SK-N-SH (cell line): ENCODE data around the gene BRI3. TPM values are rescaled to one million over a fixed set of nuclear protein-coding genes. Genes with fewer than 3 reads are reported as not detected.

Experiments used
- CTCF ChIA-PET: fragments of 300-600, 350-600 bp; formaldehyde crosslinking; extraction: SDS; loops from one replicate; lab custom pipeline; 2021; lab: Yijun Ruan, JAX
- POLR2A ChIA-PET: fragments of 350-600 bp; sonication (Branson Sonifier 250); formaldehyde crosslinking; extraction: SDS; loops from one replicate; lab custom pipeline; 2020; ENCODE audit warnings: antibody characterized with exemption, inconsistent platforms; lab: Yijun Ruan, JAX
- DNase-seq: peaks from one replicate; pipeline ENCODE4 v3.0.0; 2012
- H2AFZ ChIP-seq: fragments of 200-600 bp; sonication (generic); 2 replicates; pipeline ENCODE4 v1.8.1; 2016; ENCODE audit warnings: antibody characterized with exemption, mild to moderate bottlenecking, low read depth
- H3F3A ChIP-seq: fragments of 200-600 bp; sonication (generic); replicated peaks from 2 replicates; pipeline ENCODE3; 2016; ENCODE audit warnings: antibody characterized with exemption, mild to moderate bottlenecking; ENCODE audit not compliant: insufficient read depth
- H3K27ac ChIP-seq, 2 experiments: fragments of 200-500 bp in 1 of 2; fragments of 200-600 bp in 1 of 2; sonication (Bioruptor generic) in 1 of 2; sonication (generic), shearing (Covaris generic) in 1 of 2; 2 replicates each; pipeline versions ENCODE4 v1.5.1 to v1.6.1; 2014 to 2016; ENCODE audit warnings: low read depth in 2 of 2, inconsistent platforms in 1 of 2, low read length in 1 of 2, mild to moderate bottlenecking in 1 of 2, mixed read lengths in 1 of 2
- H3K27me3 ChIP-seq: fragments of 200-600 bp; sonication (generic), shearing (Covaris generic); 2 replicates; pipeline ENCODE4 v1.6.1; 2016; ENCODE audit warnings: mixed run types; ENCODE audit not compliant: insufficient read depth
- H3K36me3 ChIP-seq, 2 experiments: fragments of 200-500 bp in 1 of 2; fragments of 200-600 bp in 1 of 2; sonication (Bioruptor generic) in 1 of 2; sonication (generic) in 1 of 2; replicated peaks in 1 of 2; 2 replicates each; pipeline versions ENCODE3 to v1.5.1; 2014 to 2016; ENCODE audit warnings: low read length in 1 of 2, mild to moderate bottlenecking in 1 of 2; ENCODE audit not compliant: insufficient read depth in 2 of 2, control insufficient read depth in 1 of 2
- H3K4me1 ChIP-seq, 2 experiments: fragments of 200-500 bp in 1 of 2; fragments of 200-600 bp in 1 of 2; sonication (Bioruptor generic) in 1 of 2; sonication (generic), shearing (Covaris generic) in 1 of 2; 2 replicates each; pipeline versions ENCODE4 v1.5.1 to v1.6.1; 2014 to 2016; ENCODE audit warnings: low read depth in 1 of 2, low read length in 1 of 2, mixed run types in 1 of 2; ENCODE audit not compliant: insufficient read depth in 2 of 2, control insufficient read depth in 1 of 2
- H3K4me2 ChIP-seq: fragments of 200-600 bp; sonication (generic), shearing (Covaris generic); 2 replicates; pipeline ENCODE4 v1.6.1; 2017; ENCODE audit warnings: mixed run types
- H3K4me3 ChIP-seq, 2 experiments: fragments of 200-500 bp in 1 of 2; fragments of 200-600 bp in 1 of 2; sonication (Bioruptor generic) in 1 of 2; sonication (generic), shearing (Covaris generic) in 1 of 2; 2 replicates each; pipeline versions ENCODE4 v1.5.1 to v1.8.1; 2014 to 2016; ENCODE audit warnings: low read depth in 2 of 2, inconsistent platforms in 1 of 2, low read length in 1 of 2, mild to moderate bottlenecking in 1 of 2, mixed read lengths in 1 of 2, moderate library complexity in 1 of 2
- H3K79me2 ChIP-seq: fragments of 200-600 bp; sonication (generic); 2 replicates; pipeline ENCODE4 v1.8.1; 2017; ENCODE audit warnings: mild to moderate bottlenecking; ENCODE audit not compliant: insufficient read depth
- H3K9ac ChIP-seq: fragments of 200-600 bp; sonication (generic); 2 replicates; pipeline ENCODE4 v1.6.1; 2017; ENCODE audit warnings: mixed run types
- H3K9me2 ChIP-seq: fragments of 200-600 bp; sonication (generic); 2 replicates; pipeline ENCODE4 v1.6.1; 2017; ENCODE audit warnings: mixed run types
- H3K9me3 ChIP-seq: fragments of 200-600 bp; sonication (generic); 2 replicates; pipeline ENCODE4 v1.6.1; 2017; ENCODE audit warnings: mixed run types, mild to moderate bottlenecking, moderate library complexity
- H4K20me1 ChIP-seq: fragments of 200-600 bp; sonication (generic); 2 replicates; pipeline ENCODE4 v1.6.1; 2017; ENCODE audit warnings: mild to moderate bottlenecking, mixed run types; ENCODE audit not compliant: insufficient read depth
- EP300 ChIP-seq, 2 experiments: IDR thresholded peaks; 2 replicates each; pipeline versions ENCODE4 v1.4.0 to v1.6.1; 2012; ENCODE audit warnings: borderline replicate concordance in 1 of 2, low read depth in 1 of 2, low read length in 1 of 2
- FOXM1 ChIP-seq: IDR thresholded peaks from 2 replicates; pipeline ENCODE4 v1.4.0; 2012; ENCODE audit warnings: low read depth, mild to moderate bottlenecking
- MEF2A ChIP-seq: IDR thresholded peaks from 2 replicates; pipeline ENCODE4 v1.4.0; 2012; ENCODE audit warnings: low read depth, borderline replicate concordance
- MXI1 ChIP-seq: IDR thresholded peaks from 2 replicates; pipeline ENCODE4 v1.6.1; 2012; ENCODE audit warnings: mild to moderate bottlenecking, low read depth, low read length, improper control_type of control experiment
- NFIC ChIP-seq: IDR thresholded peaks from 2 replicates; pipeline ENCODE4 v1.4.0; 2012; ENCODE audit warnings: borderline replicate concordance
- POLR2AphosphoS5 ChIP-seq: IDR thresholded peaks from 2 replicates; pipeline ENCODE4 v1.6.1; 2012; ENCODE audit warnings: low read depth, low read length
- RCOR1 ChIP-seq: fragments of 150-350 bp; IDR thresholded peaks from 2 replicates; pipeline ENCODE4 v1.6.1; 2017; ENCODE audit warnings: antibody characterized with exemption, low read length
- RFX5 ChIP-seq: IDR thresholded peaks from 2 replicates; pipeline ENCODE4 v1.6.1; 2012; ENCODE audit warnings: mild to moderate bottlenecking, improper control_type of control experiment, low read length
- TAF1 ChIP-seq: IDR thresholded peaks from 2 replicates; pipeline ENCODE4 v1.6.1; 2012; ENCODE audit warnings: low read depth, mild to moderate bottlenecking, low read length, moderate library complexity, borderline replicate concordance
- TEAD4 ChIP-seq: IDR thresholded peaks from 2 replicates; pipeline ENCODE4 v1.4.0; 2012; ENCODE audit warnings: mild to moderate bottlenecking, borderline replicate concordance; ENCODE audit not compliant: insufficient read depth
- WGBS: methylation state at CpG from one replicate; pipeline ENCODE4 v1.1.6; 2017; ENCODE audit warnings: low lambda C conversion rate; 5-methylcytosine and 5-hydroxymethylcytosine counted together
- polyA plus RNA-seq, 3 experiments: library from polyadenylated mRNA; depleted of rRNA; stranded (reverse); fragments of >200 nt; gene quantifications; 2 replicates each; pipeline ENCODE4 v1.2.3, GENCODE V29; 2012
- TF ChIP-seq, protein P1 (sequence below): IDR thresholded peaks from 2 replicates; pipeline ENCODE4 v1.4.0; 2012; ENCODE audit warnings: low read depth, borderline replicate concordance
- TF ChIP-seq, protein P2 (sequence below): IDR thresholded peaks from 2 replicates; pipeline ENCODE4 v1.4.0; 2012; ENCODE audit warnings: low read depth, borderline replicate concordance
- TF ChIP-seq, protein P3 (sequence below): fragments of 200-600 bp; sonication (generic); IDR thresholded peaks from 2 replicates; pipeline ENCODE4 v1.6.1; 2017; ENCODE audit warnings: antibody characterized with exemption, mild to moderate bottlenecking, moderate library complexity
- TF ChIP-seq, protein P4 (sequence below): IDR thresholded peaks from 2 replicates; pipeline ENCODE4; 2012

BRI3 gene
- polyA plus RNA-seq, 1 of the 3 experiments (the other 2 are of a cell fraction) = 128 TPM

DNA sequence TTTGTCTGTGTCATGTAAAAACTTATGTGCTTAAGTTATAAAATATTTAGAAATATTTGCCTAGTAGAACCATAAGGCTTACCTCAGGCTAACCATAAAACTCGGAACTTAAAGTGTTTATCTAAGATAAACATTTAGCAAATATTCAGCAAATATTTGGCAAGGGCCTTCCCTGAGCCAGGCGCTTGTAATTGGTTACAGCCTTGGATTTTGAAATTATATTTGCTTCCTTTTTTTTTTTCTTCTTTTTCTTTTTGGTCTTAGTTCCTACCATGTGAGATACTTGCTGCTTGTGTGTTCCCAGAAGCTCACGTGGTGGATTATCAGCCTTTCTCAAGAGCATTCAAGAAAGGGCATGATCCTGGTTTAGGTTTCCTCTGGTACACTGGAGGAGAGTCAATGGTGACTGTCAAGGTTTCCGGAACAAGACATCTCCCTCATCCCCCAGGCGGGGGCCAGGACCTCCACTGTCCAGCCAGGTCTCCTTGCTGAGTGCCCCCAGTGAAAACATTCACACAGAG, 5.2 kb upstream of the BRI3 start (continued):
- TF ChIP-seq EP300 (IDR thresholded peaks at IDR 0.05; ENCODE audit: borderline replicate concordance in 1 of 2, low read depth in 1 of 2, low read length in 1 of 2) (no peak), MXI1 (no peak)

DNA sequence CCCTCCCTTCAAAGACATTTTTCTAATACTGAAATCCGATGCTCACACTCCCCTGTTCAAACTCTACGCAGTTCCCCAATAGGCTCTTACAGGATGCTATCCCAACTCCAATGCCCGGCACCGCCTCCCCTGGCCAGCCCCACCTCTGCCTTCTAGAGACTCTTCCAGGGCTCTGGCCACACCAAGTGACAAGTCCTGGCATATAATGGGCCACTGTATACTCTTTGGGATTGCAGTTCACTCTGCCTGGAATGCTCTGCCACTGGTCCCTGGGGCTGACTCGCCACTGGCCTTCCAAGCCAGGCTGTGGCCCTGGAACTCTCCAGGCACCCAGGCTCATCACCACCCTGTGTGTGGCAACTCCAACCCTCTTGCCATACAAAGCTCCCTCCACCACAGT, 3.1 kb upstream of the BRI3 start:
- 89% methylated on average over 5 of the region's 5 CpGs for WGBS
- peaks cover 6 to 30% of the 10 kb centered on the region in 2 experiments; a peak in 1 of 4 replicates for H3K4me1 ChIP-seq
- ChIA-PET CTCF (interaction anchor here (2.3 to 4.8 kb wide), 4 partner anchors 11 to 123 kb away, joined by 5 to 26 read pairs (median 14); partner anchors contain the start of gene BAIAP2L1), POLR2A (no interaction called here)
- TF ChIP-seq, protein P1, sequence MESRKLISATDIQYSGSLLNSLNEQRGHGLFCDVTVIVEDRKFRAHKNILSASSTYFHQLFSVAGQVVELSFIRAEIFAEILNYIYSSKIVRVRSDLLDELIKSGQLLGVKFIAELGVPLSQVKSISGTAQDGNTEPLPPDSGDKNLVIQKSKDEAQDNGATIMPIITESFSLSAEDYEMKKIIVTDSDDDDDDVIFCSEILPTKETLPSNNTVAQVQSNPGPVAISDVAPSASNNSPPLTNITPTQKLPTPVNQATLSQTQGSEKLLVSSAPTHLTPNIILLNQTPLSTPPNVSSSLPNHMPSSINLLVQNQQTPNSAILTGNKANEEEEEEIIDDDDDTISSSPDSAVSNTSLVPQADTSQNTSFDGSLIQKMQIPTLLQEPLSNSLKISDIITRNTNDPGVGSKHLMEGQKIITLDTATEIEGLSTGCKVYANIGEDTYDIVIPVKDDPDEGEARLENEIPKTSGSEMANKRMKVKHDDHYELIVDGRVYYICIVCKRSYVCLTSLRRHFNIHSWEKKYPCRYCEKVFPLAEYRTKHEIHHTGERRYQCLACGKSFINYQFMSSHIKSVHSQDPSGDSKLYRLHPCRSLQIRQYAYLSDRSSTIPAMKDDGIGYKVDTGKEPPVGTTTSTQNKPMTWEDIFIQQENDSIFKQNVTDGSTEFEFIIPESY = no peak
- no peak for TF ChIP-seq EP300 (IDR thresholded peaks at IDR 0.05; ENCODE audit: borderline replicate concordance in 1 of 2, low read depth in 1 of 2, low read length in 1 of 2)
- TF ChIP-seq, protein P2, sequence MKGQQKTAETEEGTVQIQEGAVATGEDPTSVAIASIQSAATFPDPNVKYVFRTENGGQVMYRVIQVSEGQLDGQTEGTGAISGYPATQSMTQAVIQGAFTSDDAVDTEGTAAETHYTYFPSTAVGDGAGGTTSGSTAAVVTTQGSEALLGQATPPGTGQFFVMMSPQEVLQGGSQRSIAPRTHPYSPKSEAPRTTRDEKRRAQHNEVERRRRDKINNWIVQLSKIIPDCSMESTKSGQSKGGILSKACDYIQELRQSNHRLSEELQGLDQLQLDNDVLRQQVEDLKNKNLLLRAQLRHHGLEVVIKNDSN = no peak
- TF ChIP-seq MEF2A = no peak
- TF ChIP-seq, protein P3, sequence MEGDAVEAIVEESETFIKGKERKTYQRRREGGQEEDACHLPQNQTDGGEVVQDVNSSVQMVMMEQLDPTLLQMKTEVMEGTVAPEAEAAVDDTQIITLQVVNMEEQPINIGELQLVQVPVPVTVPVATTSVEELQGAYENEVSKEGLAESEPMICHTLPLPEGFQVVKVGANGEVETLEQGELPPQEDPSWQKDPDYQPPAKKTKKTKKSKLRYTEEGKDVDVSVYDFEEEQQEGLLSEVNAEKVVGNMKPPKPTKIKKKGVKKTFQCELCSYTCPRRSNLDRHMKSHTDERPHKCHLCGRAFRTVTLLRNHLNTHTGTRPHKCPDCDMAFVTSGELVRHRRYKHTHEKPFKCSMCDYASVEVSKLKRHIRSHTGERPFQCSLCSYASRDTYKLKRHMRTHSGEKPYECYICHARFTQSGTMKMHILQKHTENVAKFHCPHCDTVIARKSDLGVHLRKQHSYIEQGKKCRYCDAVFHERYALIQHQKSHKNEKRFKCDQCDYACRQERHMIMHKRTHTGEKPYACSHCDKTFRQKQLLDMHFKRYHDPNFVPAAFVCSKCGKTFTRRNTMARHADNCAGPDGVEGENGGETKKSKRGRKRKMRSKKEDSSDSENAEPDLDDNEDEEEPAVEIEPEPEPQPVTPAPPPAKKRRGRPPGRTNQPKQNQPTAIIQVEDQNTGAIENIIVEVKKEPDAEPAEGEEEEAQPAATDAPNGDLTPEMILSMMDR = no peak
- TF ChIP-seq TEAD4 = no peak
- no peak for TF ChIP-seq NFIC
- TF ChIP-seq, protein P4, sequence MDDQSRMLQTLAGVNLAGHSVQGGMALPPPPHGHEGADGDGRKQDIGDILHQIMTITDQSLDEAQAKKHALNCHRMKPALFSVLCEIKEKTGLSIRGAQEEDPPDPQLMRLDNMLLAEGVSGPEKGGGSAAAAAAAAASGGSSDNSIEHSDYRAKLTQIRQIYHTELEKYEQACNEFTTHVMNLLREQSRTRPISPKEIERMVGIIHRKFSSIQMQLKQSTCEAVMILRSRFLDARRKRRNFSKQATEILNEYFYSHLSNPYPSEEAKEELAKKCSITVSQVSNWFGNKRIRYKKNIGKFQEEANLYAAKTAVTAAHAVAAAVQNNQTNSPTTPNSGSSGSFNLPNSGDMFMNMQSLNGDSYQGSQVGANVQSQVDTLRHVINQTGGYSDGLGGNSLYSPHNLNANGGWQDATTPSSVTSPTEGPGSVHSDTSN = no peak
- no peak for TF ChIP-seq POLR2AphosphoS5
- TF ChIP-seq TAF1 = no peak
- TF ChIP-seq FOXM1 = no peak
- no peak for TF ChIP-seq RFX5
- no peak for TF ChIP-seq RCOR1
- no peak overlapping the region for H3K4me3 ChIP-seq
- peak; percentile 22 for DNase-seq
- no peaks in the 10 kb centered on the region; the same call in 1 of the 2 replicates for H4K20me1 ChIP-seq
- no peaks in the 10 kb centered on the region for H3K9me3 ChIP-seq
- no peak overlapping the region for H2AFZ ChIP-seq
- H3F3A ChIP-seq = peaks cover 16% of the 10 kb centered on the region
- peaks cover 0 to 1% of the 10 kb centered on the region in 2 experiments for H3K36me3 ChIP-seq
- no peak overlapping the region for H3K9ac ChIP-seq
- no peak overlapping the region for H3K4me2 ChIP-seq
- H3K9me2 ChIP-seq = no peaks in the 10 kb centered on the region
- peaks cover 17% of the 10 kb centered on the region for H3K79me2 ChIP-seq
- peak overlapping the region in 1 of 2 experiments; percentile 75; a peak in 2 of 4 replicates for H3K27ac ChIP-seq
- H3K27me3 ChIP-seq = no peaks in the 10 kb centered on the region
